Panc1 (cell line): ENCODE measurements around the gene CISTR.

Experiments used
- CTCF ChIP-seq: fragments of 450-650 bp; IDR thresholded peaks from 2 replicates; pipeline ENCODE4 v1.5.1; 2017; ENCODE audit warnings: mild to moderate bottlenecking
- POLR2AphosphoS5 ChIP-seq: IDR thresholded peaks from 2 replicates; pipeline ENCODE4 v1.6.1; 2012; ENCODE audit warnings: mild to moderate bottlenecking, low read depth, low read length, moderate library complexity

- peak; percentile 7; the same call in 1 of the 2 replicates for TF ChIP-seq CTCF
- no peak for TF ChIP-seq POLR2AphosphoS5
Observed at GRCh38 chr12:53785161-53785560, 33.4 kb upstream of the CISTR start.
